Stimulated activated CD4-positive, alpha-beta T cell treated with anti-CD3 and anti-CD28 coated beads, Interleukin-12 subunit alpha, Interleukin-12 subunit beta, amount 100 ng/mL, for 4 hours (primary cell): ENCODE data around the gene ARHGAP15.

Source experiments
- DNase-seq: peaks from one replicate; pipeline ENCODE4 v3.0.0-alpha.2; 2020

Gene ARHGAP15

GRCh38 chr2:143740431-143740830, 611.2 kb downstream of the ARHGAP15 start:
- no peak for DNase-seq

GRCh38 chr2:143741205-143741604, 612.0 kb downstream of the ARHGAP15 start:
- no peak for DNase-seq

DNA sequence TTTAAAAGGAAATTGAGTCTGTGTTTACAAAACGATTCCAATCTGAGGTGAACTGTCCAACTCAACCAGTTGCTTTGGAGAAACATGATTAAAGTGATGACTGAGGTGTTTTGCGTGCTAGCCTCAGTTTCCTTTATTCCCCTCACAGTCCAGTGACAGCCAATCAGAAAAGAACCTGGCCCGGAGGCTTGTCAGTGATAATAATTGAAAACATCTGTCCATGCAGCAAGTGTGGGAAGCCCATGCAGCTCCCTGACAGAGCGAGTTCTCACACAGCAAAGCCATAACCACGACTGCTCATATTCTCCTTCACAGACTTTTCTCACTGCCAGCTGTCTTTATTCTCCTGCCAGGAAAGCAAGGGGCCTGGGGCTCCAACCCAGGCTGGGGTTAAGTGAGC, 613.4 kb downstream of the ARHGAP15 start:
- DNase-seq, result no peak

DNA sequence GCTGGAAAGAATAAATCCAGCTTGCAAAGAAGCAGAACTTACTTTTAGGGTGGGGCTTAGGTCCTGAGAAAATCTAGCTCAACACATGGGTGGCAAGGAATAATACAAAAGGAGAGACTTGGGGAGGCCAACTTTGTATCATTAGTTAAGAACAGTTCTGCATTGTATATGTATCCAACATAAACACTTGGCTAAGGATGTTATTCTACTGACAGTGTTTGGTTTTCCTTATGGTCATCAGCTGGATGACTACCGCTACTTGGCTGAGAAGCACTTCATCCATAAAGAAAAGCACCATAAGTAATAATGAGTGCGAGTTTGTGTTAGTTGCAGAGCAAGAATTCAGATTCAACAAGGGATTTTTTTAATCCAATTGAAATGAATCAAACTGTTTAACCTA, 614.9 kb downstream of the ARHGAP15 start:
- no peak for DNase-seq

GRCh38 chr2:143745060-143745459, 615.8 kb downstream of the ARHGAP15 start:
- DNase-seq, result no peak

DNA sequence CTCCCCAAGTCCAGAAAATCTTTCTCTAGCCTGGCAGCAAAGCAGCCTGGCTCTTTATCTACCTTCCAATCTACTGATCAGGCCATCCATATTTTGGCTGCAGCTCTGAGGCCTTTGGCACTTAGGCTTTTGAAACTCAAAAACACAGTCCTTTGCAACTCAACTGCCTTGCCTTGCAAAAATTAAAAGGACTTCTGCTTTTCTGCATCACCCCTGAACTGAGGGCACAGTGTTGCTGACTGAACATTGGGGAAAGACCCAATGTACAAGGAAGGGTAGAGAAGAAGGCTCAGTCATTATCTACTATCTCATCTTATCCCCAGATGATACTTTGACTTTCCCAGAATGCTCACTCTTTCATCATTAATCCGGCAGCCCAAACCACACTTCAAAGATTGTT, 625.5 kb downstream of the ARHGAP15 start:
- no peak for DNase-seq

DNA sequence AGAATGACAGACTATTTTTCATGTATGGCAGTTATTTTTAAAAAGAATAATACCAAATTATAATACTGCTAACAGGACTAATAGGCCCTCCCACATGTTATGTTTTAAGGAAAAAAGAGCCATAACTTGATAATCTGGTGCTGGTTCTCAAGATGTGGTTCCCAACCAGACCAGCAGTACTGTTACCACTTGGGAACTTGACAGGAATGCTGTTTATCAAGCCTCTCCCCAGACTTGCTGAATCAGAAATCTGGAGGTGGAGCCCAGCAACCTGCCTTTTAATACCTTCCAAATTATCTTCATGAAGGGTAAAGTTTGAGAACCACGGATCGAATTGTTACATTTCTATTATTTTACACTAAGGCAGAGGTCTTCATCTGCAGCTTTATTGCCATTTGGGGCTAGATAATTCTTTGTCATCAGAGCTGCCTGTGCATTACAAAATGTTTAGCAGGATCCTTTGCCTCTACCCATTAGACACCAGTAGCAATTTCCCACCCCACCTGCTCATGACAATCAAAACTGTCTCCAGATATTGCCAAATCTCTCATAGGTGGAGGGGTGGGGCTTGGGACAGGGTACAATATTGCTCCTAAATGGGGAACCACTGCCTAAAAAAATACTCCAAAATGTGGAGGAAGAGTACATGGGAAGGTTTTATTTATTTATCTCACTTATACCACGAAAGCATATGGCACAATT, 629.6 kb downstream of the ARHGAP15 start:
- DNase-seq, result no peak

GRCh38 chr2:143759455-143759854, 630.2 kb downstream of the ARHGAP15 start:
- DNase-seq, result no peak

DNA sequence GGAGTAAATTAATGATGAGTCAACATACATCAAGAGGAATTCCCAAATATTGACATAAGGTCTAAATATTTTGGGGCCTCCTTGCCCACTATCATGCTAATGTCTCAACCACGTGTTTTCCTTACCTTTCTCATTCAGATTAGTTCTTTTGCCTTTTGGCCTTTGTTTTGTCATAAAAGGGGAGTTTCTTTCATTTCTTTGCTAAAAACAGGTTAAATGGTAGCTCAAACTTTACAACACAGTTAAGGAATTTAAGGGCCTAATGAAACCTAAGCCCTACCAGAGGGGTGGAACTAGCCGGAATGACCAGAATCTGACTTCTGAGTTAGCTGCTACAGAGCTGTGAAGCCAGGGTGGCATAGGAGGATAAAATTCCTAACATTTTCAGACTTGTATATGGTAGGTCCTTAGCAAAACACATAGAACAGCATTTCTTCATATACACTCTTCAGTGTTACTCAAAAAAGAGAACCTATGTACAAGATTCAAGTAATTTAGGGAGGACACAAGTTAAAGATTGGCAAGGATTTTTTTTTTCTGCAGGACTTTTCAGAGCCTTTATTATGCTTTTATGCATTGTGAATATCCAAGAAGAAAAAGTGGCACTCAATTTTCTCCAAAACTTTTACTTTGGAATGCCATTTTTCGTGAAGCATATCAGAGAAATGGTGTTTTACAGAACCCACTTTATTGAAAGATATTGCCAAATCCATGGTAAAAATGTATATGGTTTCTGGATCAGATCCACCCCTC, 633.1 kb downstream of the ARHGAP15 start:
- DNase-seq, result no peak

GRCh38 chr2:143764261-143764660, 635.0 kb downstream of the ARHGAP15 start:
- DNase-seq, result no peak

- no peak for DNase-seq
Measured at GRCh38 chr2:143764706-143765105, 635.5 kb downstream of the ARHGAP15 start.

- DNase-seq, result no peak
Measured at GRCh38 chr2:143768991-143769390, 639.8 kb downstream of the ARHGAP15 start.

DNA sequence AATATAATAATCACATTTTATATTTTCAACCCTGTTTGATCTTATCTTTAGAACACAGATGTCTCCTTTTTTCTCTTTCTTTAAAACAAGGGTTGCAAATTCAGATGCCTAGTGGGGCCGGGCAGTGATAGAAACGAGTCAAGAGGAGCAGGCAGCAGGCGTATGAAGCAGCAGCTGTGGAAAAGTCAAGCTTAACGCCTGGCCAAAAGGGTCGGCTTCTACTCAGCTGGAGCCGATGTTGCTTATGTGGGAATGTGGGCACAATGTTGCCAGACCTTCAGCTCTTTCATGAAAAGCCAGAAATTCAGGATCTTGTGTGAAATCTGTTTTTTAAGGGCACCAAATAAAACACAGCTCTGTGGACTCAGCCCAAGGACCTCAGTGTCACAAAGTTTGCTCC, 642.7 kb downstream of the ARHGAP15 start:
- no peak for DNase-seq

DNA sequence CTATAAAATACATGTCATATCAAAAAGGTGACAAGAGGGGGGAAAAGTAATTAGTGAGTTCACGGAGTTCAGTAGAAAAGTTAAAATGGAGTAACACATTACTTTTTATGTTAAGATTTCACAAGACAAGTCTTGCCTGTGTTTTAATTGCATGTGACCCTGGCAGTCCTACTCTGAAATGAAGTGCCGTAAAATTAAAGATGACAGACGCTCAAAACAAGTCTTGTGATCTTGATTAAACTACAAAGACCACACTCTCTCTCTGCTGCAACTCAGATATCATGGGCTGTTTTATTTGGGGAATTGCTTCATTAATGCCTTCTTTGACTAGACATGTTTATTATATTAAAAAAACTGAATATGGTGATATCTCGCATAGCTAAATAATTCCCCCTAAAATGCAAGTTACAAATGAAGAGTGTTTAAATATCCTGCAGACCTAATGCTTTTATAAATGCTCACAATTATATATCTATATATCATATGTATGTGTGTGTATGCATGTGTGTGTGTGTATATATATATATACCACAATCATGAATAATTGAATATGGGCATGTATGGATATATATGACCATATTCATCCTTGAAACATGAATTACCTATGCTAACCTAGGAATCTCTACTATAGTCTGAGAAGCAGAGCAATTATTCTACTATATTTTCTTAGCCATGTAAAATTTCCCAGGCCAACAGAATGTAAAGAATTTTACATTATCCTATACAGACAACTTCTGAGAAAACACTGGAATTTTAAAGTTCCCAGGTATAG, 647.5 kb downstream of the ARHGAP15 start:
- no peak for DNase-seq

GRCh38 chr2:143779021-143779420, 649.8 kb downstream of the ARHGAP15 start:
- DNase-seq, result no peak

- no peak for DNase-seq
Measured at GRCh38 chr2:143786026-143786765, 657.0 kb downstream of the ARHGAP15 start.

DNA sequence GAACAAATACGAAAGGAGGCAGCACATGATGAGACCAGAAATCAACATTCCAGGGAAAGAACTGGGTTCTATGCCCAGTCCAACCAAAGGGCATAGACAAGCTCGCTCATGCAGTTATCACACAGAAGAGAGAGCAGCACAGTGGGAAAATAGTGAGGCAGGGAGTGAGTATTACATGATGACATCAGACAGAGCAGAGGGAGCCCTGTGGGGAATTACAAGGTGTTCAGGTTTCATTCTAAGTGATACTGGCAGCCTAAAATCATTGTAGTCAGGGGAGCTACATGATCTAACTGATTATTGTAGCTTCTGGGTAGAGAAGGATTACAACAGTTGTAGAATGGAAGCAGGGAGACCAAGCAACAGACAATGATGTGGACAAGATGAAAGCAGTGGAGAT, 658.5 kb downstream of the ARHGAP15 start:
- no peak for DNase-seq

DNA sequence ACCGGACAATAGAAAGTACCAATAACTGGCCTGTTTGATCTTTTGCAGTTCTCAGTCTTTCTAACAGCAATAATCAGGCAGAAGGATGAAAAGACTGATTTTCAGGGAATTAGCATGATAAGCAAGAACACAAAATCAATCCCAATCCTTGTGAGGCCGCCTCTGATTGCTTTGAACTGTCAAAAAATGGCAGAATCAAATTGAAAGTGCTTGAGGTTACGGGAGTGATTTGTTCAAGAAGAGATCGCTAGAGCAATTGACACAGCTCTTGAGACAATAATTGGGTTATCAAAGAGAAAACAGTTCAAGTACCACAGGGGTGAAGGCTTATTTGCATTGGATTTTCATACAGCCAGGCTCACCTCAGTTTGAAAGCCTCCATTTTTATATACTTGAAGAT, 663.4 kb downstream of the ARHGAP15 start:
- DNase-seq, result no peak

DNA sequence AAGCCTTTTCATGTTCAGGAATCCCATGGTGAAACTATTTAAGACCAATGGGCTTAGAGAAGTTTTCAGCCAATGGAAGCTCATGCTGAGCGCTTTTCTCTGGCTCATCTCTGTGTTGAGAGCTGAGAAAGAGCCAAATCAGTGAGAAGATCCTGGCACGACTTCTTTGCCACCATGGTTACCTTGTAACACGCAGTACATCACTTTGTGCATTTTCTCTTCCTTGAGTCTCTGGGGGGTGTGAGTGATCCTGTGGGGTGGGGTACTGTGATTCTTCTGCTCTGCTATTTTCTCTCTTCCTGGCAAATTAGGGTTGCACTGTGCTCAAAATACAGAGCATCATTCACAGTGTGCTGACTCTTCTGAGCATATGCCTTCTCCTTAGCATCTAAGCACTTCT, 664.2 kb downstream of the ARHGAP15 start:
- no peak for DNase-seq

DNA sequence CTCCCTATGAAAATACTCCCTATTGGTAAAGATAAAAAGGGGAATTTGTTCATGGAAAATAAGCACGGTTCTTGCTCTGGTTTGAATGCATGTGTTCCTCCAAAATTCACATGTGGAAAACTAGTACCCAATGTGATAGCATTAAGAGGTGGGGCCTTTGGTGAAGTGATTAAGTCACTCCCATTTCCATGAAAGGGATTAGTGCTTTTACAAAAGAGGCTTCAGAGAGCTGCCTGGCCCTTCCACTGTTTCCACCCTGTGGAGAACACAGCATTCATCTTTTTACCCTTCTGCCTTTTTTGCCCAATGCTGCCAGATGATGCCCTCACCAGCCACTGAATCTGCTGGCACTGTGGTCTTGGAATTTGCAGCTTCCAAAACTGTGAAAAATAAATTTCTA, 666.8 kb downstream of the ARHGAP15 start:
- no peak for DNase-seq

GRCh38 chr2:143801561-143801960, 672.3 kb downstream of the ARHGAP15 start:
- DNase-seq, result no peak

DNA sequence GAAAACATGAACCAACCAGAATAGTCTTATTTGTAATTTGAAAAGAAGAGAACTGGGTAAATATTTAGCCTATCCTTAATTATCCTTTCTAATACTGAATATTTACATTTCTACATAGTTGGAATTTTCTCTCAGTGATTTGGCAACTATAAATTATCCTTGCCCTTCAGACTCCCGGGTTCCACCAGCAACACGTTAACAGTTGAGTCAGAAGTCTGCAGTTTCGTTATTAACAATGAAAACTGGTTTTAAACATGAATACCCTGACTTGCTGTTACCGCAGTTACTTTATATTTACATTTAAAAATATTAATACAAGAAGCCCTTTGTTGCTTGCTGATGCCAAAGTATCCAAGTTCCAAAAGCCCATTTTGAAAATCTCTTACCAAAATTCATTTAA, 673.0 kb downstream of the ARHGAP15 start:
- no peak for DNase-seq
